HG03469 (cell line): ENCODE data around the gene RGS10.

ENCODE experiments used
- ATAC-seq: cut with Tn5 transposase; IDR thresholded peaks from one replicate; pipeline ENCODE4 v1.9.1; 2021; ENCODE audit warnings: mild to moderate bottlenecking, moderate library complexity, moderate number of reproducible peaks; ENCODE audit not compliant: unreplicated experiment

RGS10 gene

DNA sequence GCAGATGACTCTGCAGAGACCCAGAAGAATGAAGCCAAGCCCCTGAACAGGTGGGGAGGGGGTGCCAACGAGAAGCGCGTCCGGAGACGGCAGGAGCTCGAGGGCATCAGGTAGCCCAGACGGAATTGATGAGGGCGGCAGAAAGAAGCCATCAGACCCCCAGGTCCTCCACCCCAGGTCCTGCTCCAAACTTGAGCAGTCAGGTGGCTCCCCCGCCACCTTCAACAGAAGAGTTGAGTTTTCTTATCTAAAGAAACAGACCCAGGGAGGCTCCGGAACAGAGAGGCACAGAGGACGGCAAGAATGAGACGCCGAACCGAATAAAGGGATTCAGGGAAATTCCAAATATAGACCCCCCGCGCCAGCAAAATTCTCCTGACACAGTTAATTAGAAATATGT lies 22.2 kb downstream of the RGS10 start:
- ATAC-seq: no peak

- ATAC-seq: no peak
Observed at GRCh38 chr10:119518936-119519335, 23.6 kb downstream of the RGS10 start.

GRCh38 chr10:119518176-119518575 lies 24.3 kb downstream of the RGS10 start:
- no peak for ATAC-seq

- ATAC-seq: no peak
Observed at GRCh38 chr10:119517235-119518141, 25.0 kb downstream of the RGS10 start.

GRCh38 chr10:119516381-119517234 lies 25.9 kb downstream of the RGS10 start:
- peak; percentile 80 for ATAC-seq

- no peak for ATAC-seq
Observed at GRCh38 chr10:119515511-119516045, 26.9 kb downstream of the RGS10 start.

DNA sequence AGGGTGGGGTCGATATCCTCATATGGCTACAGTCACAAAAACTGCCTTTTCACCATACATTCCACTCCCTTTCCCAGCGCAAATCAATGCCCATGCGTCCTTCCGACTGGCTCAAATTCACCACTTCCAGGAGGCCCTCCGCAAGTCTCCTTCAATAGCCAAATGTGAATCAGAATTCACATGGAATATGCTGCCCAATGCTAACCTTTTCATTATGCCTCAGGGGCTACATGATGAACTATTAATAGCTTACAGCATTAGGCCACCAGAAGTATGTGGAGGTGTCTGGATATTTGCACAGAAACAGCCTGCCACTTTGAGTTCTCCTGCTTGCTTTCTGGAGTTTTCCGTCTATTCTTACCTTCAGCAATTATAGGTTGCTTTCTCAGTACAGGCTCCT lies 27.7 kb downstream of the RGS10 start:
- ATAC-seq: no peak

GRCh38 chr10:119511828-119512515 lies 30.5 kb downstream of the RGS10 start:
- ATAC-seq: no peak

GRCh38 chr10:119509909-119510451 lies 32.5 kb downstream of the RGS10 start:
- ATAC-seq: no peak

DNA sequence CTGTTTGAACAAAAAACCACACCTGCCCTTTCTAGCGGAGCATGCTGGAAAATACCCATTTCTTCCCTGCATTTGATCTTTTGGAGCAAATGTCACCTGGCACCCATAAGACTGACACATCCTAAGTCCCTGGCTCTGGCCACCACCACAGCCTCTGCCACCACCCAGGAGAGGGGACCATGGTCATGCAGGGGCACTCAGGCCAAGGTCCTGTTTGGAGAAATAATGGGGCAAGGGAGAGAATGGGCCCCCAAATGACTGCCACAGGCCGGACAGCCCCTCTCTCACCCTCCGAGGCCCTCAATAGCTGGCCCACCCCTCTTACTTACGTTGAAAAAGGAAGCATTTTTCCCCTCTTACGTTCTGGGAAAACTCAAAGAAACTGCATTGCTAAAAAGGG lies 35.4 kb downstream of the RGS10 start:
- ATAC-seq: no peak

- no peak for ATAC-seq
Observed at GRCh38 chr10:119505588-119506315, 36.8 kb downstream of the RGS10 start.

DNA sequence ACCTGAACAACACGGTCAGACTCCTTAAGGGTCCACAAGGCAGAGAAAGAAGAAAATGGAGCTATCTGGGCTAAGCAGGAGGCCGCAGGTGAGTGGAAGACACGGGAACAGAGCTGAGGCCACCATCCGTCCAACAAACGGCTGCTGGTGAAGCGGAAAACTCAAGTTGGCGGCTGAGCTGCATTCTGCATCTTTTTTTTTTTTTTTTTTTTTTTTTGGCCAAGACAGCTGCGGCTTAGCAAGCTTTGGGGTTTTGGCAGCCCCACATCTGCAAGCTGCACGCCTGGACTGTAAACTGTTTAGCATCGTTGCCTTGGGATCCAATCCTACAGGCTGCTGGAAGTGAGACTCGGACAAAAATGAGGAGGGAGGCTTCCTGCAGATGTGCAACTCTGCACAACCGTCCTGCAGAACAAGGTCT lies 37.4 kb downstream of the RGS10 start:
- ATAC-seq: no peak

DNA sequence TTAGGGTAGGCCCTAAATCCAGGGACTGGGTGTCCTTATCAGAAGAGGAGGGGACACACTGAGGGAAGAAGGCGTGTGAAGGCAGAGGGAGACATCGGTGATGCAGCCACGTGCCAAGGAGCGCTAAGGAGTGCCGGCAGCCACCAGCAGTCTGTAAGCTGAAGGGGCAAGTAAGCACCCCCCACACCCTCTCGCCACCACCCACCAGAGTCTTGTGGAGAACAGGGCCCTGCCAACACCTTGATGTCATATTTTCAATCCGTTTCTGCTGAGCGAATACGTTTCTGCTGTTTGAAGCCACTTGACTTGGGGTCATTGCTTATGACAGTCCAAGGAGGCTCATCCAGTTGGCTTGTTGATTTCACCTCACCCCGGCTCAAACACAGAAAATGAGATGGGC lies 37.9 kb downstream of the RGS10 start:
- no peak for ATAC-seq

DNA sequence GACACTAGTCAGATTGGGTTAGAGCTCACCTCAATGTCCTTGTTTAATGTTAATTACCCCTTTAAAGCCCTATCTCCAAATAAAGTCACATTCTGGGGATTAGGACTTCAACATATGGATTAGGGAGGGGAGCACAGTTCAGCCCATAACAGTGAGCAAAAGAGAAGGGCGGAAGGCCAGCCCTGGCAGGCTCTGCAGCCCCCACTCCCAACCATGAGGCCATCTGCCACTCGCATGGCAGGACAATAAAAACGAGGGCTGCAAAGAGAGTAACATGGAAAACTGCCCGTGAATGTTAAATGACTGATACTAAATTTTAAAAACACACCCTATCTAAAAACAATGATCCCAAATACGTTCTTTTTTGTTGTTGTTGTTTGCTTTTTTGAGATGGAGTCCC lies 38.7 kb downstream of the RGS10 start:
- ATAC-seq: no peak

DNA sequence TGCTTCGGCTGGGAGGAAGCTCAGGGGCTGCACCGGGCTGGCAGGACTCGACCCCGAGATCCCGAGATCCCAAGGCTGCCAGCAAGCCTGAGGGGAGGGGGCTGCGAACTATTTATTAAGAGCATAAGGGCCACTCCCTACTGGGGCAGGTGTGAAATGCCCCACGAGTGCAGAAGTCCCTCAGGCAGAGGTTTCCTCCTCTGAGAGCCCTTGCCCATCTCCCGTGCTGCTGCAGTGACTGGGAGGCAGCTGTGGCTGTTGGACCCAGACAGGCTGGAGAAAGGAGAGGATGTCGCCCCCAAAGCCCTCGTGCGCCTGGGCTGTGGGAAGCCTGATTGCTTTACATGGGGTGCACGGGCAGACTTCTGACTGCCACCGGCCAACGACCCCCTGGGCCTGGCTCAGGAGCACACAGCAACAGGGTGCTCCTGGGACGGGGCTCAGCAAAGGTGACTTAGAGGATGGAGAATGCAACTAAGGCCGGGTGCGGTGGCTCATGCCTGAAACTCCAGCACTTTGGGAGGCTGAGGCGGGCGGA lies 39.8 kb downstream of the RGS10 start:
- no peak for ATAC-seq

- no peak for ATAC-seq
Observed at GRCh38 chr10:119502209-119502608, 40.3 kb downstream of the RGS10 start.

DNA sequence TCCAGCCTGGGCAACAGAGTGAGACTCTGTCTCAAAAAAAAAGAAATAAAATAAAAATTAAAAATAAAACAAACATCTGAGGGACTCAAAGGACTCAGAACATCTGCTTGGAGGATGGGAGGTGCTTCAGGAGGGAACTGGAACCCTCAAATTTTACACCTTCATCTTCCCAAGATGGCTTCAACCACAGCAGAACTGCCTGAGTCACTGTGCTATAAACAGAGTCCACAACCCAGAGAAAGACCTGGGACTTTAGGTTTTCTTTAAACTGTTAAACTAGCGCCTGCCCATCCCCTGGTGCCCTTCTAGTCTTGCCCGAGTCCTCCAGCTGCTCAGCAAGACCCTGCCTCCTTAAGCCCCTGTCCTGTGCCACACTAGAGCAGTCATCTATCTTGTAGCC lies 40.8 kb downstream of the RGS10 start:
- ATAC-seq: no peak

- no peak for ATAC-seq
Observed at GRCh38 chr10:119500821-119501220, 41.7 kb downstream of the RGS10 start.

- ATAC-seq: no peak
Observed at GRCh38 chr10:119500123-119500795, 42.3 kb downstream of the RGS10 start.
